ENCODE results near the gene LPCAT4. TPM values are rescaled to one million over a fixed set of nuclear protein-coding genes. Genes with fewer than 3 reads are reported as not detected.

LPCAT4 gene
- total and polyA plus RNA-seq, 2 donors (not counting 1 experiment from before 2014, with no cell fraction given): 6.3 to 21.8 TPM

DNA sequence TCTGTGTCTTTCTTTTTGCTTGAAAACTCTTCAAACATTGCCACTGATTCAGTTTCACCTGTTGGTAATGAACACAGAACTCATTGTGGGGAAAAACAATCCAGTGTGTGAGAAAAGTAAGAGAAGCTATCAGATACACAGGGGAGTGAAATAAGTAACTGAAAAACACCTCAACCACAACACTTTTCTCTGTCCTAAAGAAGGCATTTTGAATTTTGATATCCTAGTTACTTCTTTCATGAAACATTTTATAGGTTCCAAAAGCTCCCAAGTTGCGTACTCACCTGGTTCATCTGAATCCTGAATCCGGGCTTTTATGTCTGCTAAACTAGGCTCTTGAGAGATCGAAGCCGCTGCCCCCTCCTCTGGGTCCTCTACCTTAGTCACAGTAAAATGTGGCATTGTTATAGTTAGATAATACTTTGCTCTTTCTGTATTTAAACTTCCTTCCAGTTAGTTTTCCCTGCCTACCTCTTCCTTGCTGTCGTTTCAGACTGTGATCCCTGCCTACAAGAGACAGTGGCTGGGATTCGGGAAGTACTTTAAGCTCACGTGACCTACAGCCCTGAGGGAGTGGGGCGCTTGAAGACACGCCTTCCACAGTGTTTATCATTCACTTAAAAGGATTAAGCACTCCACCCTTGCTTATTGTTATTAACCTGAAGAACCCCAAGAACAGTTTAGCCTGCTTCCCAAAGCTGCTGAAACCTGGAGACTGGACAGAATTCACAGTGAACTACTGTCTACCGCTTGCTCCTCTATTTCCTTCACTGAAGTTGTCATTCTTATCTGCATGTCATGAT, 48.5 kb downstream of the LPCAT4 start:
- Histone ChIP-seq H3K36me3 (ENCODE audit: control insufficient read depth, insufficient read depth, low read length) (no peaks in the 10 kb centered on the region), H3K9ac (ENCODE audit: insufficient read depth, low read length) (peak overlapping the region; percentile 21), H3K9me3 (ENCODE audit: control insufficient read depth, insufficient read depth, low read depth, low read length) (no peaks in the 10 kb centered on the region), H3K79me2 (ENCODE audit: control insufficient read depth, insufficient read depth, low read length) (no peaks in the 10 kb centered on the region), H3K4me3 (replicated peaks in 1 of 4; ENCODE audit: control extremely low read depth in 1 of 4, insufficient read depth in 1 of 4, low read depth in 3 of 4, low read length in 4 of 4) (peak overlapping the region; percentile 58 to 90 (median 64)), H4K20me1 (ENCODE audit: control insufficient read depth, extremely low read depth, insufficient read depth, low read length) (no peaks in the 10 kb centered on the region), H2AFZ (ENCODE audit: low read length) (peak overlapping the region; percentile 97), H3K27ac (ENCODE audit: insufficient read depth, low read length) (peak overlapping the region; percentile 48), H3K4me1 (ENCODE audit: control insufficient read depth, extremely low read depth, insufficient read depth, low read length) (no peaks in the 10 kb centered on the region), H3K4me2 (ENCODE audit: extremely low read depth, insufficient read depth, low read length) (peak overlapping the region; percentile 74), H3K27me3 (ENCODE audit: control insufficient read depth, insufficient read depth, low read length) (no peaks in the 10 kb centered on the region)
- peak; percentile 56 to 82 for DNase-seq (ENCODE audit: low read depth in 2 of 2)
- TF ChIP-seq, protein P1, sequence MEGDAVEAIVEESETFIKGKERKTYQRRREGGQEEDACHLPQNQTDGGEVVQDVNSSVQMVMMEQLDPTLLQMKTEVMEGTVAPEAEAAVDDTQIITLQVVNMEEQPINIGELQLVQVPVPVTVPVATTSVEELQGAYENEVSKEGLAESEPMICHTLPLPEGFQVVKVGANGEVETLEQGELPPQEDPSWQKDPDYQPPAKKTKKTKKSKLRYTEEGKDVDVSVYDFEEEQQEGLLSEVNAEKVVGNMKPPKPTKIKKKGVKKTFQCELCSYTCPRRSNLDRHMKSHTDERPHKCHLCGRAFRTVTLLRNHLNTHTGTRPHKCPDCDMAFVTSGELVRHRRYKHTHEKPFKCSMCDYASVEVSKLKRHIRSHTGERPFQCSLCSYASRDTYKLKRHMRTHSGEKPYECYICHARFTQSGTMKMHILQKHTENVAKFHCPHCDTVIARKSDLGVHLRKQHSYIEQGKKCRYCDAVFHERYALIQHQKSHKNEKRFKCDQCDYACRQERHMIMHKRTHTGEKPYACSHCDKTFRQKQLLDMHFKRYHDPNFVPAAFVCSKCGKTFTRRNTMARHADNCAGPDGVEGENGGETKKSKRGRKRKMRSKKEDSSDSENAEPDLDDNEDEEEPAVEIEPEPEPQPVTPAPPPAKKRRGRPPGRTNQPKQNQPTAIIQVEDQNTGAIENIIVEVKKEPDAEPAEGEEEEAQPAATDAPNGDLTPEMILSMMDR (conservative IDR thresholded peaks at IDR 0.05 in 1 of 2, IDR thresholded peaks at IDR 0.05 in 1 of 2; ENCODE audit: low read depth in 1 of 2, low read length in 2 of 2): no peak
- no peak for TF ChIP-seq EZH2 (IDR thresholded peaks at IDR 0.05; ENCODE audit: low read length, missing control alignments)

GRCh38 chr15:34314491-34315490, 52.2 kb downstream of the LPCAT4 start:
- H3K9me3 ChIP-seq (ENCODE audit: control insufficient read depth, insufficient read depth, low read depth, low read length): no peaks in the 10 kb centered on the region
- no peaks in the 10 kb centered on the region for H3K79me2 ChIP-seq (ENCODE audit: control insufficient read depth, insufficient read depth, low read length)
- no peak overlapping the region for H3K27ac ChIP-seq (ENCODE audit: insufficient read depth, low read length)
- H3K4me2 ChIP-seq (ENCODE audit: extremely low read depth, insufficient read depth, low read length): no peak overlapping the region
- no peak overlapping the region for H2AFZ ChIP-seq (ENCODE audit: low read length)
- H3K4me1 ChIP-seq (ENCODE audit: control insufficient read depth, extremely low read depth, insufficient read depth, low read length): no peaks in the 10 kb centered on the region
- H3K36me3 ChIP-seq (ENCODE audit: control insufficient read depth, insufficient read depth, low read length): no peaks in the 10 kb centered on the region
- H3K27me3 ChIP-seq (ENCODE audit: control insufficient read depth, insufficient read depth, low read length): no peaks in the 10 kb centered on the region
- TF ChIP-seq, protein P1 (conservative IDR thresholded peaks at IDR 0.05 in 1 of 2, IDR thresholded peaks at IDR 0.05 in 1 of 2; ENCODE audit: low read depth in 1 of 2, low read length in 2 of 2): no peak
- TF ChIP-seq EZH2 (IDR thresholded peaks at IDR 0.05; ENCODE audit: low read length, missing control alignments): no peak
- H3K4me3 ChIP-seq (replicated peaks in 1 of 4; ENCODE audit: control extremely low read depth in 1 of 4, insufficient read depth in 1 of 4, low read depth in 3 of 4, low read length in 4 of 4): no peak overlapping the region
- no peak for DNase-seq (ENCODE audit: low read depth in 2 of 2)
- no peak overlapping the region for H3K9ac ChIP-seq (ENCODE audit: insufficient read depth, low read length)
- no peaks in the 10 kb centered on the region for H4K20me1 ChIP-seq (ENCODE audit: control insufficient read depth, extremely low read depth, insufficient read depth, low read length)

DNA sequence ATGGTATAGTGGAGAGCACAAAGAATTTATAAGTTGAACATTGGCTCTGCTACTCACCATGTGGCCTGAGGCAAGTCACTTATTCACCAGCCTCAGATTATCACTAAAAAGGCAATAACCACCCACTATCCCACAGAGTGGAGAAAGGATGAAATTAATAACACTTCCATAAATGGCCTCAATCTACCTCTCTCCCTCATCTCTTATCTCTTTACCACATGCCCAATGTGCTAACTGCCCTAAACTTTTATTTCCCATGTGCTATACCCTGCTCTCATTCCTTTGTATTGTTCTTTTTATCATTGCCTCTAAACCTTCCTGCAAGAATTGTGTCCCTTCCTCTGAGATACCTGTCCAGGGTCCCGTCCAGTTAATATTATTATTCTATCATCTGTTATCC, 55.4 kb downstream of the LPCAT4 start:
- Histone ChIP-seq H2AFZ (ENCODE audit: low read length) (no peak overlapping the region), H3K4me2 (ENCODE audit: extremely low read depth, insufficient read depth, low read length) (no peak overlapping the region), H4K20me1 (ENCODE audit: control insufficient read depth, extremely low read depth, insufficient read depth, low read length) (no peaks in the 10 kb centered on the region), H3K27ac (ENCODE audit: insufficient read depth, low read length) (no peak overlapping the region), H3K27me3 (ENCODE audit: control insufficient read depth, insufficient read depth, low read length) (no peaks in the 10 kb centered on the region), H3K79me2 (ENCODE audit: control insufficient read depth, insufficient read depth, low read length) (no peaks in the 10 kb centered on the region), H3K4me3 (replicated peaks in 1 of 4; ENCODE audit: control extremely low read depth in 1 of 4, insufficient read depth in 1 of 4, low read depth in 3 of 4, low read length in 4 of 4) (no peak overlapping the region), H3K9ac (ENCODE audit: insufficient read depth, low read length) (no peak overlapping the region), H3K4me1 (ENCODE audit: control insufficient read depth, extremely low read depth, insufficient read depth, low read length) (no peaks in the 10 kb centered on the region), H3K36me3 (ENCODE audit: control insufficient read depth, insufficient read depth, low read length) (no peaks in the 10 kb centered on the region), H3K9me3 (ENCODE audit: control insufficient read depth, insufficient read depth, low read depth, low read length) (no peaks in the 10 kb centered on the region)
- no peak for DNase-seq (ENCODE audit: low read depth in 2 of 2)
- no peak for TF ChIP-seq EZH2 (IDR thresholded peaks at IDR 0.05; ENCODE audit: low read length, missing control alignments)
- TF ChIP-seq, protein P1 (conservative IDR thresholded peaks at IDR 0.05 in 1 of 2, IDR thresholded peaks at IDR 0.05 in 1 of 2; ENCODE audit: low read depth in 1 of 2, low read length in 2 of 2): no peak

Measured in fibroblast of lung (primary cell).